B cell (primary cell): ENCODE data around the gene PDX1.

Source experiments
- EZH2 ChIP-seq: IDR thresholded peaks from 2 replicates; pipeline ENCODE4 v1.6.1; 2012; ENCODE audit warnings: borderline replicate concordance, low read depth, mild to moderate bottlenecking, moderate library complexity, low read length; ENCODE audit not compliant: insufficient read depth, poor library complexity, severe bottlenecking
- TF ChIP-seq, protein P1 (sequence below): fragments of 200-600 bp; IDR thresholded peaks from one replicate; pipeline ENCODE4 v1.8.0; 2022; ENCODE audit warnings: antibody characterized with exemption, mild to moderate bottlenecking

DNA sequence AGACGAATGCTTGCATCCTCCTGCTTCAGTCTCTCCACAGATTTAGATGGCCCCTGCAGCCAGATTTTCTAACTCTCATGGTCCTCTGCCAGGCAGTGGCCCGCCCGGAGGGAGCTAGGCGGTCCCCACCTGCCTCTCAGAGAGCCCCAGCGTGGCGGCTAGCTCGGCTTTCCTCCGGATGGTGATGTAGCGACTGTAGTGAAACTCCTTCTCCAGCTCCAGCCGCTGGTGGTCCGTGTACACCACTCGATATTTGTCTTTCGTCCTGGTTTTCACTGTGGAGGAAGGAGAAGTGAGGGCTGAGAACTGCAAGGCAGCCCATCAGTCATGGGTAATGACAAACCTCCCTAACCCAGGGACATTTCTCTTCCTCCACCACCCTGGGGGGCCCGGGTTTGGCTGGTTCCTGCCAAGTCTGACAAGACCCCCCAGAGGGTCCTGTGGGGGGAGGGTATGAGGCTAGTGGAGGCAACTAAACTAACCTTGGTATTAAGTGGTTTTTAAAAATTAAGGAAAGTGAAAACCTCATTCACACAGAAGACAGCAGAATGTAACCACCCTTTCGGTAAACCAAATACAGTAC, 45.0 kb downstream of the PDX1 start:
- TF ChIP-seq, protein P1, sequence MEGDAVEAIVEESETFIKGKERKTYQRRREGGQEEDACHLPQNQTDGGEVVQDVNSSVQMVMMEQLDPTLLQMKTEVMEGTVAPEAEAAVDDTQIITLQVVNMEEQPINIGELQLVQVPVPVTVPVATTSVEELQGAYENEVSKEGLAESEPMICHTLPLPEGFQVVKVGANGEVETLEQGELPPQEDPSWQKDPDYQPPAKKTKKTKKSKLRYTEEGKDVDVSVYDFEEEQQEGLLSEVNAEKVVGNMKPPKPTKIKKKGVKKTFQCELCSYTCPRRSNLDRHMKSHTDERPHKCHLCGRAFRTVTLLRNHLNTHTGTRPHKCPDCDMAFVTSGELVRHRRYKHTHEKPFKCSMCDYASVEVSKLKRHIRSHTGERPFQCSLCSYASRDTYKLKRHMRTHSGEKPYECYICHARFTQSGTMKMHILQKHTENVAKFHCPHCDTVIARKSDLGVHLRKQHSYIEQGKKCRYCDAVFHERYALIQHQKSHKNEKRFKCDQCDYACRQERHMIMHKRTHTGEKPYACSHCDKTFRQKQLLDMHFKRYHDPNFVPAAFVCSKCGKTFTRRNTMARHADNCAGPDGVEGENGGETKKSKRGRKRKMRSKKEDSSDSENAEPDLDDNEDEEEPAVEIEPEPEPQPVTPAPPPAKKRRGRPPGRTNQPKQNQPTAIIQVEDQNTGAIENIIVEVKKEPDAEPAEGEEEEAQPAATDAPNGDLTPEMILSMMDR: no peak
- TF ChIP-seq EZH2: no peak
